GM18498 (cell line): ENCODE results near the gene ARHGEF17.

Source experiments
- ATAC-seq: cut with Tn5 transposase; IDR thresholded peaks from one replicate; pipeline ENCODE4 v1.9.1; 2021; ENCODE audit warnings: mild to moderate bottlenecking, moderate library complexity; ENCODE audit not compliant: unreplicated experiment

Gene ARHGEF17

GRCh38 chr11:73313652-73314051 is 5.6 kb downstream of the ARHGEF17 start:
- ATAC-seq, result no peak

- ATAC-seq, result no peak
These were observed 6.3 kb downstream of the ARHGEF17 start for GRCh38 chr11:73314117-73314961.

- ATAC-seq, result no peak
These were observed 7.4 kb downstream of the ARHGEF17 start for GRCh38 chr11:73315293-73316020.

GRCh38 chr11:73316422-73316821 is 8.3 kb downstream of the ARHGEF17 start:
- ATAC-seq, result no peak

- no peak for ATAC-seq
These were observed 9.3 kb downstream of the ARHGEF17 start for GRCh38 chr11:73317373-73317772.

- no peak for ATAC-seq
These were observed 9.7 kb downstream of the ARHGEF17 start for GRCh38 chr11:73317803-73318202.

GRCh38 chr11:73318501-73319011 is 10.5 kb downstream of the ARHGEF17 start:
- no peak for ATAC-seq

GRCh38 chr11:73320763-73321603 is 12.9 kb downstream of the ARHGEF17 start:
- ATAC-seq, result no peak

- no peak for ATAC-seq
These were observed 13.7 kb downstream of the ARHGEF17 start for GRCh38 chr11:73321604-73322381.

GRCh38 chr11:73322382-73323306 is 14.6 kb downstream of the ARHGEF17 start:
- no peak for ATAC-seq

- no peak for ATAC-seq
These were observed 15.4 kb downstream of the ARHGEF17 start for GRCh38 chr11:73323464-73323863.

GRCh38 chr11:73324116-73324515 is 16.0 kb downstream of the ARHGEF17 start:
- ATAC-seq, result no peak

GRCh38 chr11:73324665-73325035 is 16.6 kb downstream of the ARHGEF17 start:
- ATAC-seq, result no peak

- ATAC-seq, result peak; percentile 77
These were observed 17.2 kb downstream of the ARHGEF17 start for GRCh38 chr11:73325036-73325981.

GRCh38 chr11:73326929-73327811 is 19.1 kb downstream of the ARHGEF17 start:
- no peak for ATAC-seq

GRCh38 chr11:73327812-73328364 is 19.8 kb downstream of the ARHGEF17 start:
- no peak for ATAC-seq

GRCh38 chr11:73330569-73331093 is 22.6 kb downstream of the ARHGEF17 start:
- no peak for ATAC-seq
